WTC11 (cell line): Measurements from ENCODE around the gene RMND5B. TPM values are rescaled to one million over a fixed set of nuclear protein-coding genes. Genes with fewer than 3 reads are reported as not detected.

Experiments used
- ATAC-seq: fragments of 200-7000 bp; cut with Tn5 transposase; 2 replicates; pipeline ENCODE4 v1.10.0; 2021; ENCODE audit warnings: mild to moderate bottlenecking, moderate library complexity
- CTCF ChIA-PET: fragments of 300-600 bp; sonication (Branson Sonifier 250); formaldehyde crosslinking; loops from one replicate; lab custom pipeline; 2021; ENCODE audit warnings: antibody characterized with exemption; lab: Charles Lee
- POLR2A ChIA-PET: fragments of 350-600 bp; sonication (Branson Sonifier 250); formaldehyde crosslinking; loops from one replicate; lab custom pipeline; 2021; ENCODE audit warnings: antibody characterized with exemption; lab: Charles Lee
- DNase-seq: peaks from one replicate; pipeline ENCODE4 v3.0.0; 2021; ENCODE audit warnings: low spot score
- H3K27ac Mint-ChIP-seq: 2 replicates; pipeline ENCODE4 v1.8.0; 2021; ENCODE audit warnings: mixed read lengths
- H3K27me3 Mint-ChIP-seq: 2 replicates; pipeline ENCODE4 v1.8.0; 2021; ENCODE audit warnings: low read depth, mild to moderate bottlenecking, moderate library complexity, mixed read lengths
- H3K36me3 Mint-ChIP-seq: 2 replicates; pipeline ENCODE4 v1.8.0; 2021; ENCODE audit warnings: mixed read lengths
- H3K4me1 Mint-ChIP-seq: 2 replicates; pipeline ENCODE4 v1.8.0; 2022; ENCODE audit warnings: mixed read lengths
- H3K4me3 Mint-ChIP-seq: 2 replicates; pipeline ENCODE4 v1.8.0; 2021; ENCODE audit warnings: mild to moderate bottlenecking, moderate library complexity, mixed read lengths
- H3K9me3 Mint-ChIP-seq: 2 replicates; pipeline ENCODE4 v1.8.0; 2021; ENCODE audit warnings: mixed read lengths
- ATF3 ChIP-seq: sonication (generic); formaldehyde crosslinking; conservative IDR thresholded peaks from 2 replicates; pipeline ENCODE4 v1.8.1; 2022; ENCODE audit warnings: mild to moderate bottlenecking, missing genetic modification reagents
- FOXJ3 ChIP-seq: sonication (generic); formaldehyde crosslinking; IDR thresholded peaks from 2 replicates; pipeline ENCODE4 v1.9.0; 2021; ENCODE audit warnings: missing genetic modification reagents, mild to moderate bottlenecking, borderline replicate concordance
- HMGA2 ChIP-seq: fragments of 250-450 bp; sonication (Bioruptor Pico); IDR thresholded peaks from 2 replicates; pipeline ENCODE4 v1.4.0; 2021; ENCODE audit warnings: mild to moderate bottlenecking, moderate library complexity
- JUN ChIP-seq: sonication (generic); formaldehyde crosslinking; IDR thresholded peaks from 2 replicates; pipeline ENCODE4 v1.8.0; 2023; ENCODE audit warnings: mild to moderate bottlenecking, missing genetic modification reagents
- KAT7 ChIP-seq: sonication (generic); formaldehyde crosslinking; IDR thresholded peaks from 2 replicates; pipeline ENCODE4 v1.8.1; 2023; ENCODE audit warnings: missing genetic modification reagents, mild to moderate bottlenecking, borderline replicate concordance
- MAX ChIP-seq: sonication (generic); formaldehyde crosslinking; IDR thresholded peaks from 2 replicates; pipeline ENCODE4 v1.8.0; 2022; ENCODE audit warnings: mild to moderate bottlenecking, missing genetic modification reagents
- NR2C2 ChIP-seq: sonication (generic); formaldehyde crosslinking; IDR thresholded peaks from 2 replicates; pipeline ENCODE4 v1.8.0; 2022; ENCODE audit warnings: mild to moderate bottlenecking, missing genetic modification reagents
- SMAD4 ChIP-seq: sonication (generic); formaldehyde crosslinking; IDR thresholded peaks from 2 replicates; pipeline ENCODE4 v1.8.0; 2022; ENCODE audit warnings: mild to moderate bottlenecking, missing genetic modification reagents
- SP1 ChIP-seq: sonication (generic); formaldehyde crosslinking; conservative IDR thresholded peaks from 2 replicates; pipeline ENCODE4 v1.8.1; 2022; ENCODE audit warnings: missing genetic modification reagents
- STAT6 ChIP-seq: sonication (generic); formaldehyde crosslinking; conservative IDR thresholded peaks from 2 replicates; pipeline ENCODE4 v1.8.1; 2023; ENCODE audit warnings: mild to moderate bottlenecking, low read depth, missing genetic modification reagents, moderate library complexity
- ZNF138 ChIP-seq: sonication (generic); formaldehyde crosslinking; conservative IDR thresholded peaks from 2 replicates; pipeline ENCODE4 v1.8.1; 2022; ENCODE audit warnings: mild to moderate bottlenecking, moderate library complexity, missing genetic modification reagents
- ZNF423 ChIP-seq: fragments of 250-450 bp; sonication (Bioruptor Pico); IDR thresholded peaks from 2 replicates; pipeline ENCODE4 v2.1.2; 2022; ENCODE audit warnings: mild to moderate bottlenecking, moderate library complexity
- ZNF512 ChIP-seq: sonication (generic); formaldehyde crosslinking; IDR thresholded peaks from 2 replicates; pipeline ENCODE4 v1.8.1; 2022; ENCODE audit warnings: missing genetic modification reagents, borderline replicate concordance
- ZNF671 ChIP-seq: fragments of 250-450 bp; sonication (Bioruptor Pico); IDR thresholded peaks from 2 replicates; pipeline ENCODE4 v1.8.0; 2021; ENCODE audit warnings: mild to moderate bottlenecking
- total RNA-seq: library from RNA; stranded (reverse); gene quantifications from 3 replicates; pipeline ENCODE4 v1.2.3, GENCODE V29; 2021
- TF ChIP-seq, protein P1 (sequence below): sonication (generic); formaldehyde crosslinking; IDR thresholded peaks from 2 replicates; pipeline ENCODE4 v1.8.0; 2023; ENCODE audit warnings: missing genetic modification reagents, mild to moderate bottlenecking, borderline replicate concordance
- TF ChIP-seq, protein P2 (sequence below): sonication (generic); formaldehyde crosslinking; IDR thresholded peaks from 2 replicates; pipeline ENCODE4 v1.8.0; 2022; ENCODE audit warnings: mild to moderate bottlenecking, missing genetic modification reagents

The RMND5B gene
- total RNA-seq, 1 experiment from 2014 or later: 93.3 TPM

GRCh38 chr5:178113841-178114324 is 16.9 kb upstream of the RMND5B start (continued):
- TF ChIP-seq, protein P1, sequence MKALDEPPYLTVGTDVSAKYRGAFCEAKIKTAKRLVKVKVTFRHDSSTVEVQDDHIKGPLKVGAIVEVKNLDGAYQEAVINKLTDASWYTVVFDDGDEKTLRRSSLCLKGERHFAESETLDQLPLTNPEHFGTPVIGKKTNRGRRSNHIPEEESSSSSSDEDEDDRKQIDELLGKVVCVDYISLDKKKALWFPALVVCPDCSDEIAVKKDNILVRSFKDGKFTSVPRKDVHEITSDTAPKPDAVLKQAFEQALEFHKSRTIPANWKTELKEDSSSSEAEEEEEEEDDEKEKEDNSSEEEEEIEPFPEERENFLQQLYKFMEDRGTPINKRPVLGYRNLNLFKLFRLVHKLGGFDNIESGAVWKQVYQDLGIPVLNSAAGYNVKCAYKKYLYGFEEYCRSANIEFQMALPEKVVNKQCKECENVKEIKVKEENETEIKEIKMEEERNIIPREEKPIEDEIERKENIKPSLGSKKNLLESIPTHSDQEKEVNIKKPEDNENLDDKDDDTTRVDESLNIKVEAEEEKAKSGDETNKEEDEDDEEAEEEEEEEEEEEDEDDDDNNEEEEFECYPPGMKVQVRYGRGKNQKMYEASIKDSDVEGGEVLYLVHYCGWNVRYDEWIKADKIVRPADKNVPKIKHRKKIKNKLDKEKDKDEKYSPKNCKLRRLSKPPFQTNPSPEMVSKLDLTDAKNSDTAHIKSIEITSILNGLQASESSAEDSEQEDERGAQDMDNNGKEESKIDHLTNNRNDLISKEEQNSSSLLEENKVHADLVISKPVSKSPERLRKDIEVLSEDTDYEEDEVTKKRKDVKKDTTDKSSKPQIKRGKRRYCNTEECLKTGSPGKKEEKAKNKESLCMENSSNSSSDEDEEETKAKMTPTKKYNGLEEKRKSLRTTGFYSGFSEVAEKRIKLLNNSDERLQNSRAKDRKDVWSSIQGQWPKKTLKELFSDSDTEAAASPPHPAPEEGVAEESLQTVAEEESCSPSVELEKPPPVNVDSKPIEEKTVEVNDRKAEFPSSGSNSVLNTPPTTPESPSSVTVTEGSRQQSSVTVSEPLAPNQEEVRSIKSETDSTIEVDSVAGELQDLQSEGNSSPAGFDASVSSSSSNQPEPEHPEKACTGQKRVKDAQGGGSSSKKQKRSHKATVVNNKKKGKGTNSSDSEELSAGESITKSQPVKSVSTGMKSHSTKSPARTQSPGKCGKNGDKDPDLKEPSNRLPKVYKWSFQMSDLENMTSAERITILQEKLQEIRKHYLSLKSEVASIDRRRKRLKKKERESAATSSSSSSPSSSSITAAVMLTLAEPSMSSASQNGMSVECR (CRISPR knock-in tag): no peak; the same call in 1 of the 2 replicates
- TF ChIP-seq ATF3 (CRISPR knock-in tag) (no peak), FOXJ3 (CRISPR knock-in tag) (no peak), MAX (CRISPR knock-in tag) (no peak), JUN (0 out of 2 replicates have a peak, but pooled peaks have one; percentile 16), SP1 (CRISPR knock-in tag) (peak; percentile 48; the same call in 1 of the 2 replicates), SMAD4 (CRISPR knock-in tag) (peak; percentile 54; the same call in 1 of the 2 replicates), HMGA2 (CRISPR knock-in tag) (no peak), STAT6 (CRISPR knock-in tag) (no peak), ZNF671 (no peak), ZNF423 (CRISPR knock-in tag) (0 out of 2 replicates have a peak, but pooled peaks have one; percentile 8)
- TF ChIP-seq, protein P2, sequence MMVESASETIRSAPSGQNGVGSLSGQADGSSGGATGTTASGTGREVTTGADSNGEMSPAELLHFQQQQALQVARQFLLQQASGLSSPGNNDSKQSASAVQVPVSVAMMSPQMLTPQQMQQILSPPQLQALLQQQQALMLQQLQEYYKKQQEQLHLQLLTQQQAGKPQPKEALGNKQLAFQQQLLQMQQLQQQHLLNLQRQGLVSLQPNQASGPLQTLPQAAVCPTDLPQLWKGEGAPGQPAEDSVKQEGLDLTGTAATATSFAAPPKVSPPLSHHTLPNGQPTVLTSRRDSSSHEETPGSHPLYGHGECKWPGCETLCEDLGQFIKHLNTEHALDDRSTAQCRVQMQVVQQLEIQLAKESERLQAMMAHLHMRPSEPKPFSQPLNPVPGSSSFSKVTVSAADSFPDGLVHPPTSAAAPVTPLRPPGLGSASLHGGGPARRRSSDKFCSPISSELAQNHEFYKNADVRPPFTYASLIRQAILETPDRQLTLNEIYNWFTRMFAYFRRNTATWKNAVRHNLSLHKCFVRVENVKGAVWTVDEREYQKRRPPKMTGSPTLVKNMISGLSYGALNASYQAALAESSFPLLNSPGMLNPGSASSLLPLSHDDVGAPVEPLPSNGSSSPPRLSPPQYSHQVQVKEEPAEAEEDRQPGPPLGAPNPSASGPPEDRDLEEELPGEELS: no peak

- H3K9me3 Mint-ChIP-seq: peaks cover 5% of the 10 kb centered on the region; the same call in 1 of the 2 replicates
- peaks cover 44% of the 10 kb centered on the region for H3K4me1 Mint-ChIP-seq
- peak overlapping the region; percentile 98 for H3K27ac Mint-ChIP-seq
- ChIA-PET POLR2A (interaction anchor here (0.6 to 6.0 kb wide), 10 partner anchors 11 to 401 kb away, joined by 3 to 60 read pairs (median 4); partner anchors contain the start of gene HNRNPAB), CTCF (interaction anchor here (1.4 to 8.9 kb wide), 5 partner anchors 10 to 38 kb away, joined by 3 to 138 read pairs (median 8); no protein-coding TSS in a partner anchor)
- no peak for DNase-seq
- peak overlapping the region; percentile 99 for H3K4me3 Mint-ChIP-seq
- no peak for ATAC-seq
- H3K36me3 Mint-ChIP-seq: no peaks in the 10 kb centered on the region
- no peaks in the 10 kb centered on the region for H3K27me3 Mint-ChIP-seq
- TF ChIP-seq KAT7 (CRISPR knock-in tag): 0 out of 2 replicates have a peak, but pooled peaks have one; percentile 24
- TF ChIP-seq ZNF512 (CRISPR knock-in tag): no peak
- TF ChIP-seq NR2C2: no peak
- TF ChIP-seq ZNF138: no peak
- TF ChIP-seq, protein P1 (CRISPR knock-in tag): 0 out of 2 replicates have a peak, but pooled peaks have one; percentile 40
These were observed 16.3 kb upstream of the RMND5B start for GRCh38 chr5:178114325-178115135.
